Esophagus muscularis mucosa (tissue), 4 donors: ENCODE data around the gene TLE2.

Source experiments
- CTCF ChIP-seq, 3 experiments: fragments of 200-600 bp in 2 of 3; fragments of 450-650 bp in 1 of 3; sonication (generic) in 2 of 3; IDR thresholded peaks; one replicate each; pipeline ENCODE4 v1.5.1; 2017 to 2019; ENCODE audit warnings: antibody characterized with exemption in 3 of 3, mild to moderate bottlenecking in 2 of 3, moderate library complexity in 1 of 3
- EP300 ChIP-seq: sonication (generic); formaldehyde crosslinking; IDR thresholded peaks from one replicate; pipeline ENCODE4 v1.6.1; 2017; ENCODE audit warnings: antibody characterized with exemption
- POLR2A ChIP-seq: fragments of 450-650 bp; IDR thresholded peaks from one replicate; pipeline ENCODE4 v1.6.1; 2017; ENCODE audit warnings: antibody characterized with exemption, moderate library complexity, mild to moderate bottlenecking, low read depth

- TF ChIP-seq CTCF (IDR thresholded peaks at IDR 0.05) = no peak
- TF ChIP-seq EP300 = no peak
- no peak for TF ChIP-seq POLR2A
Observed at GRCh38 chr19:2981898-2982297, 47.2 kb downstream of the TLE2 start.
